DND-41 (cell line): ENCODE measurements around the gene NTM.

Source experiments
- ATAC-seq: fragments of 200-7000 bp; cut with Tn5 transposase; 3 replicates; pipeline ENCODE4 v1.9.1; 2021; ENCODE audit warnings: low read depth; ENCODE audit not compliant: insufficient read depth
- DNase-seq: peaks from one replicate; pipeline ENCODE4 v3.0.0-alpha.2; 2020
- H2AFZ ChIP-seq: 2 replicates; pipeline ENCODE4 v1.6.0; 2012; ENCODE audit warnings: low read depth, low read length
- H3K27ac ChIP-seq: 2 replicates; pipeline ENCODE4 v1.5.1; 2012; ENCODE audit warnings: low read length, inconsistent platforms
- H3K27me3 ChIP-seq: fragments of 200-600 bp; sonication (generic); 2 replicates; pipeline ENCODE4 v1.6.0; 2012; ENCODE audit warnings: low read length, mild to moderate bottlenecking, inconsistent platforms; ENCODE audit not compliant: insufficient read depth, poor library complexity
- H3K36me3 ChIP-seq: 2 replicates; pipeline ENCODE4 v1.5.1; 2012; ENCODE audit warnings: low read length, inconsistent platforms; ENCODE audit not compliant: insufficient read depth
- H3K4me1 ChIP-seq: 2 replicates; pipeline ENCODE4 v1.5.1; 2012; ENCODE audit warnings: mild to moderate bottlenecking, low read length; ENCODE audit not compliant: insufficient read depth
- H3K4me2 ChIP-seq: 2 replicates; pipeline ENCODE4 v1.6.0; 2012; ENCODE audit warnings: mild to moderate bottlenecking, moderate library complexity, low read length, inconsistent platforms; ENCODE audit not compliant: insufficient read depth
- H3K4me3 ChIP-seq, 2 experiments: fragments of 200-600 bp in 1 of 2; shearing (Covaris generic) in 1 of 2; 2 replicates each; pipeline ENCODE4 v1.5.1; 2012 to 2016; ENCODE audit warnings: inconsistent platforms in 2 of 2, low read length in 2 of 2, mild to moderate bottlenecking in 2 of 2, low read depth in 1 of 2, moderate library complexity in 1 of 2
- H3K79me2 ChIP-seq: 2 replicates; pipeline ENCODE4 v1.6.0; 2012; ENCODE audit warnings: low read length, inconsistent platforms; ENCODE audit not compliant: insufficient read depth
- H3K9ac ChIP-seq: 2 replicates; pipeline ENCODE4 v1.6.0; 2012; ENCODE audit warnings: low read depth, mild to moderate bottlenecking, inconsistent platforms, low read length, moderate library complexity
- H3K9me3 ChIP-seq: 2 replicates; pipeline ENCODE4 v1.5.1; 2012; ENCODE audit warnings: low read length, moderate library complexity, mild to moderate bottlenecking, inconsistent platforms; ENCODE audit not compliant: insufficient read depth, severe bottlenecking
- H4K20me1 ChIP-seq: 2 replicates; pipeline ENCODE4 v1.6.0; 2012; ENCODE audit warnings: low read length; ENCODE audit not compliant: insufficient read depth
- EZH2 ChIP-seq: IDR thresholded peaks from 3 replicates; pipeline ENCODE4 v1.6.1; 2012; ENCODE audit warnings: borderline replicate concordance, low read depth, mild to moderate bottlenecking, moderate library complexity, low read length, inconsistent platforms; ENCODE audit not compliant: severe bottlenecking
- TF ChIP-seq, protein P1 (sequence below): IDR thresholded peaks from 2 replicates; pipeline ENCODE4 v1.5.1; 2012; ENCODE audit warnings: borderline replicate concordance, low read length, moderate library complexity, mild to moderate bottlenecking; ENCODE audit not compliant: poor library complexity, severe bottlenecking; ENCODE audit errors: extremely low read depth

NTM gene

DNA sequence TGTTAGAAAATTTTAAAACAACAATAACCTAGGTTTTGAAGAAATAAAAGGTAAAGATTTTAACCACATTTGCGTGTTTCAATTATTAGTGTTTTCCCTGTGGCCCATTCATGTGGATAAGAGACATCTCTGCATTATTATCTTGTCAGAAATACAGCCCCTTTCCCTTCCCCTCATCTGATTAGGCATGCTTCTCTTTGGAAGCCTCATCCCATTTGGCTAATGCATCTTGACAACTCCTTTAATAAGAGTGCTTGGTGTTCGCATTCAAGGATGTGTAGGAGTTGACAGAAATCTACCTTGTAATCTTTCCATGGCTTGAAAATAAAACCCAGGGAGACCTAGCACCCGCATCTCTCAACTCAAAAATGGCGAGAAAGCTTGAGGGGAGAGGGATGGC, 635.5 kb downstream of the NTM start:
- no peak for DNase-seq

DNA sequence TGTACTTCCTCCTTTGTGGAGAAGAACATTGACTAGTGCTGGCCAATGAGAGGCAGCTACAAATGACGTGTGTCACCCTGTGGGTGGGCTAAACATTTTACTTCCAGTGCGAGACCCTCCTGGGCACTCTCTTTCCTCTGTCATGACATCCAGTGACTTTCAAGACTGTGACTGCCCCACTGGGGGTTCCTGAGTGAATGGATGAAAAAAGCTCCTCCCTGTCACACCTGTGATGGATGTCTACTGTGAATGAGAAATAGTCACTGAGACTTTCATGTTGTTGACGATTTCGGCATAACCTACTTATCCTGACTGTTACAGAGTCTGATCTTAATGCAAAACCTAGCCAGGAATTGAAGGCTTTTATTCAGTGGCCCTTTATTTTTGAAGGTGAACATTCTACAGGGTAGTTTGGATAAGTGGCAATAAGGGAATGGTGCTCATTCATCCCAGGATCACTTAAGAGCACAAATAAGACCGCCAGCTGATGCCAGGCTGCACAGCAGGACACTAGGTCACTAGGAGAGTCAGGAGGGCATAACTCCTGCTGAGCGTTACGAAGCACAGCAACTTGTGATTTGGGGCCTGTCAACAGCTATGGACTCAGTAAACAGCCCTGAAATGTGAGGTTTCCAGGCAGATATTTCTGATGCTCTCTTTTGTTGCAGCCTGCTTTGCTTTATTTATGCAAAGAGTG, 636.6 kb downstream of the NTM start:
- Histone ChIP-seq H3K9ac (no peak overlapping the region), H4K20me1 (no peaks in the 10 kb centered on the region; the same call in 1 of the 2 replicates), H3K27ac (no peak overlapping the region), H3K4me2 (no peak overlapping the region), H3K36me3 (no peaks in the 10 kb centered on the region), H3K4me3 (no peak overlapping the region), H3K9me3 (no peaks in the 10 kb centered on the region), H3K79me2 (no peaks in the 10 kb centered on the region), H2AFZ (no peak overlapping the region), H3K27me3 (peaks cover 7% of the 10 kb centered on the region), H3K4me1 (no peaks in the 10 kb centered on the region)
- TF ChIP-seq EZH2 = no peak
- TF ChIP-seq, protein P1, sequence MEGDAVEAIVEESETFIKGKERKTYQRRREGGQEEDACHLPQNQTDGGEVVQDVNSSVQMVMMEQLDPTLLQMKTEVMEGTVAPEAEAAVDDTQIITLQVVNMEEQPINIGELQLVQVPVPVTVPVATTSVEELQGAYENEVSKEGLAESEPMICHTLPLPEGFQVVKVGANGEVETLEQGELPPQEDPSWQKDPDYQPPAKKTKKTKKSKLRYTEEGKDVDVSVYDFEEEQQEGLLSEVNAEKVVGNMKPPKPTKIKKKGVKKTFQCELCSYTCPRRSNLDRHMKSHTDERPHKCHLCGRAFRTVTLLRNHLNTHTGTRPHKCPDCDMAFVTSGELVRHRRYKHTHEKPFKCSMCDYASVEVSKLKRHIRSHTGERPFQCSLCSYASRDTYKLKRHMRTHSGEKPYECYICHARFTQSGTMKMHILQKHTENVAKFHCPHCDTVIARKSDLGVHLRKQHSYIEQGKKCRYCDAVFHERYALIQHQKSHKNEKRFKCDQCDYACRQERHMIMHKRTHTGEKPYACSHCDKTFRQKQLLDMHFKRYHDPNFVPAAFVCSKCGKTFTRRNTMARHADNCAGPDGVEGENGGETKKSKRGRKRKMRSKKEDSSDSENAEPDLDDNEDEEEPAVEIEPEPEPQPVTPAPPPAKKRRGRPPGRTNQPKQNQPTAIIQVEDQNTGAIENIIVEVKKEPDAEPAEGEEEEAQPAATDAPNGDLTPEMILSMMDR = no peak
- no peak for ATAC-seq
- no peak for DNase-seq

More for the DNA sequence above, 635.5 kb downstream of the NTM start:
- H3K79me2 ChIP-seq = no peaks in the 10 kb centered on the region
- no peak overlapping the region for H3K9ac ChIP-seq
- H3K4me1 ChIP-seq = no peaks in the 10 kb centered on the region
- H3K4me2 ChIP-seq = no peak overlapping the region
- H3K27ac ChIP-seq = no peak overlapping the region
- peaks cover 7% of the 10 kb centered on the region for H3K27me3 ChIP-seq
- no peak overlapping the region for H2AFZ ChIP-seq
- no peaks in the 10 kb centered on the region for H3K36me3 ChIP-seq
- no peak for ATAC-seq
- H3K4me3 ChIP-seq = no peak overlapping the region
- H3K9me3 ChIP-seq = no peaks in the 10 kb centered on the region
- TF ChIP-seq, protein P1 = no peak
- no peak for TF ChIP-seq EZH2
- H4K20me1 ChIP-seq = no peaks in the 10 kb centered on the region; the same call in 1 of the 2 replicates

DNA sequence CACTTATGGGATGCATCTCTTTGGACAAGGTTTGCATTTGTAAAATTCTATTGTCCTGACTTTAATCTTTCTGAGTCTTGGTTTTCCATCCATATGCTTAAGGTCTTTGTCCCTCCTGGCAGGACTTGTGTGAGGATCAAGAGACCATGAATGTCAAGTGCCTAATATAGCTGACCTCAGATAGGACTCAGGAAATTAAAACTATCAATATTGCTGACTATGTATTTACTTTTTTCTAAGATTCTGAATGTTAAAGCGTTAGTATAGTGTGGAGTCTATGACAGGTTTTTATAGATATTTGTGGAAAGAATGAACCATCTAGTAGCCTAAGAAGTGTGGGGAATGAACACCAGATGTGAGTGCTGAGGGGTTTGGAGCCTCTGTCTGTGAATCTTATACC, 637.8 kb downstream of the NTM start:
- Histone ChIP-seq H3K9ac (no peak overlapping the region), H3K27me3 (peaks cover 7% of the 10 kb centered on the region), H3K27ac (no peak overlapping the region), H3K4me3 (no peak overlapping the region), H3K79me2 (no peaks in the 10 kb centered on the region), H3K9me3 (no peaks in the 10 kb centered on the region), H2AFZ (no peak overlapping the region), H3K4me2 (no peak overlapping the region), H4K20me1 (no peaks in the 10 kb centered on the region; the same call in 1 of the 2 replicates), H3K4me1 (no peaks in the 10 kb centered on the region), H3K36me3 (no peaks in the 10 kb centered on the region)
- ATAC-seq (no peak), DNase-seq (no peak)
- TF ChIP-seq, protein P1 = no peak
- no peak for TF ChIP-seq EZH2
